Epithelial cell of esophagus (primary cell): Measurements from ENCODE around the gene PKHD1.

Experiments used
- DNase-seq: peaks from one replicate; pipeline ENCODE4 v3.0.0; 2010; ENCODE audit warnings: low read depth
- H3K4me3 ChIP-seq: 2 replicates; pipeline ENCODE4 v1.5.1; 2011; ENCODE audit warnings: mild to moderate bottlenecking, low read length, control low read depth
- CTCF ChIP-seq: IDR thresholded peaks from 2 replicates; pipeline ENCODE4 v1.5.1; 2011; ENCODE audit warnings: low read depth, mild to moderate bottlenecking, low read length, control low read depth, inconsistent platforms; ENCODE audit not compliant: insufficient read depth; ENCODE audit errors: missing control alignments

PKHD1 gene

GRCh38 chr6:51571168-51571567, 516.2 kb downstream of the PKHD1 start:
- DNase-seq, result no peak
- no peak for TF ChIP-seq CTCF
- no peak overlapping the region for H3K4me3 ChIP-seq

- no peak for TF ChIP-seq CTCF
- H3K4me3 ChIP-seq, result no peak overlapping the region
- peak; percentile 49 for DNase-seq
Observed at GRCh38 chr6:51570168-51570921, 517.1 kb downstream of the PKHD1 start.

- peak; percentile 19 for TF ChIP-seq CTCF
- no peak overlapping the region for H3K4me3 ChIP-seq
- peak; percentile 4 for DNase-seq
Observed at GRCh38 chr6:51569594-51569993, 517.8 kb downstream of the PKHD1 start.

- DNase-seq, result peak; percentile 45
- no peak for TF ChIP-seq CTCF
- no peak overlapping the region for H3K4me3 ChIP-seq
Observed at GRCh38 chr6:51568771-51569170, 518.6 kb downstream of the PKHD1 start.

GRCh38 chr6:51565472-51565871, 521.9 kb downstream of the PKHD1 start:
- no peak for TF ChIP-seq CTCF
- DNase-seq, result no peak
- no peak overlapping the region for H3K4me3 ChIP-seq
